GM21526 (cell line): Measurements from ENCODE around the gene RBFOX2.
"Not testable (repeated sequence)": the region's sequence is repeated elsewhere in the genome, so short reads cannot be mapped to it uniquely, and the experiment has no call there.

ENCODE experiments used
- ATAC-seq: cut with Tn5 transposase; IDR thresholded peaks from one replicate; pipeline ENCODE4 v1.9.1; 2021; ENCODE audit warnings: moderate library complexity; ENCODE audit not compliant: unreplicated experiment, low FRiP score

RBFOX2 gene, protein sequence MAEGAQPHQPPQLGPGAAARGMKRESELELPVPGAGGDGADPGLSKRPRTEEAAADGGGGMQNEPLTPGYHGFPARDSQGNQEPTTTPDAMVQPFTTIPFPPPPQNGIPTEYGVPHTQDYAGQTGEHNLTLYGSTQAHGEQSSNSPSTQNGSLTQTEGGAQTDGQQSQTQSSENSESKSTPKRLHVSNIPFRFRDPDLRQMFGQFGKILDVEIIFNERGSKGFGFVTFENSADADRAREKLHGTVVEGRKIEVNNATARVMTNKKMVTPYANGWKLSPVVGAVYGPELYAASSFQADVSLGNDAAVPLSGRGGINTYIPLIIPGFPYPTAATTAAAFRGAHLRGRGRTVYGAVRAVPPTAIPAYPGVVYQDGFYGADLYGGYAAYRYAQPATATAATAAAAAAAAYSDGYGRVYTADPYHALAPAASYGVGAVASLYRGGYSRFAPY

GRCh38 chr22:36028646-36029405, at the start of gene RBFOX2:
TSS of gene RBFOX2 (minus strand) at chr22:36028824. CDS start at chr22:36028425, 399 bp downstream.
- ATAC-seq, result peak; percentile 53

GRCh38 chr22:36077271-36077670, 48.6 kb upstream of the RBFOX2 start:
- ATAC-seq, result no peak

DNA sequence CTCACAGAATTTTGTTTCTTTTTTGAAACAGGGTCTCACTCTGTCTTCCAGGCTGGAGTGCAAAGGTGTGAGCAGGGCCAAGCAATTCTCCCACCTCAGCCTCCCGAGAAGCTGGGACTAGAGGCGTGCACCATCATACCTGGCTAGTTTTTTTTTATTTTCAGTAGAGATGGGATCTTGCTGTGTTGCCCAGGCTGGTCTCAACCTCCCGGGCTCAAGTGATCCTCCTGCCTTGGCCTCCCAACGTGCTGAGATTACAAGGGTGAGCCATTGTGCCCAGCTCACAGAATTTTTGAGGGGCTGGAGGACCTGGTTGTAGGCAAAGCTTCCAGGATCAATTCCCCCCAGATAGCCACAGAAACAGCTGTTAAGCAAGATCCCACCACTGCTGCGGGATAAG, 47.1 kb upstream of the RBFOX2 start:
- ATAC-seq, result no peak

DNA sequence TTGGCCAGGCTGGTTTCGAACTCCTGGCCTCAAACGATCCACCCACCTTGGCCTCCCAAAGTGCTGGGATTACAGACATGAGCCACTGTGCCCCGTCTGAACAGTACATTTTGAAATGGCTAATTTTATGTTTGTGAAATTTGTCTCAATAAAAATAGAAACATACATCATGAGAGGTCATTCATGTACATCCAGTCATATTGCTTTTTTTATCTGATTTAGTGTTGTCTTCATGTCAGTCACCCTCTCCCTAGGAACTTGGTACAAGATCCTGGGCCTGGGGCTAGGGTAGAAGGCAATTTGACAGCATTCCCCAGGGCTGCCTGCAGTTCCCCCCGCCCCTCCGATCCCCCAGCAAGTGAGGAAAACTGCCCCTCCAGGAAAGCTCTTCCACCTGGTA, 46.6 kb upstream of the RBFOX2 start:
- ATAC-seq, result no peak

DNA sequence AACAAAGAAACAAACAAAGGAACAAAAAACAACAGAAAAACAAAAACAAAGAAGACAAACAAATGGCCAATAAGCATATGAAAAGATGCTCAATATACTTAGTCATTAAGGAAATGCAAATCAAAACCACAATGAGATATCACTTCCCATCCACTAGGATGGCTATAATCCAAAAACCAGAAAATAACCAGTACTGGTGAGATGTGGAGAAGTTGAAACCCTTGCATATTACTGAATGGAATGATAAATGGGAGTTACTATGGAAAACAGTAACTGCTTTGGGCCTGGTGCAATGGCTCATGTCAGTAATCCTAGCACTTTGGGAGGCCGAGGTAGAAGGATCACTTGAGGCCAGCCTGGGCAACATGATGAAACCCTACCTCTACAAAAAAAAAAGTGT, 44.9 kb upstream of the RBFOX2 start:
- ATAC-seq, result no peak

GRCh38 chr22:36070645-36071044, 42.0 kb upstream of the RBFOX2 start:
- not testable (repeated sequence) for ATAC-seq

- no peak for ATAC-seq
These were observed 40.7 kb upstream of the RBFOX2 start for GRCh38 chr22:36069368-36069767.

GRCh38 chr22:36068776-36069344, 40.2 kb upstream of the RBFOX2 start:
- no peak for ATAC-seq

GRCh38 chr22:36067235-36067558, 38.6 kb upstream of the RBFOX2 start:
- ATAC-seq, result no peak

DNA sequence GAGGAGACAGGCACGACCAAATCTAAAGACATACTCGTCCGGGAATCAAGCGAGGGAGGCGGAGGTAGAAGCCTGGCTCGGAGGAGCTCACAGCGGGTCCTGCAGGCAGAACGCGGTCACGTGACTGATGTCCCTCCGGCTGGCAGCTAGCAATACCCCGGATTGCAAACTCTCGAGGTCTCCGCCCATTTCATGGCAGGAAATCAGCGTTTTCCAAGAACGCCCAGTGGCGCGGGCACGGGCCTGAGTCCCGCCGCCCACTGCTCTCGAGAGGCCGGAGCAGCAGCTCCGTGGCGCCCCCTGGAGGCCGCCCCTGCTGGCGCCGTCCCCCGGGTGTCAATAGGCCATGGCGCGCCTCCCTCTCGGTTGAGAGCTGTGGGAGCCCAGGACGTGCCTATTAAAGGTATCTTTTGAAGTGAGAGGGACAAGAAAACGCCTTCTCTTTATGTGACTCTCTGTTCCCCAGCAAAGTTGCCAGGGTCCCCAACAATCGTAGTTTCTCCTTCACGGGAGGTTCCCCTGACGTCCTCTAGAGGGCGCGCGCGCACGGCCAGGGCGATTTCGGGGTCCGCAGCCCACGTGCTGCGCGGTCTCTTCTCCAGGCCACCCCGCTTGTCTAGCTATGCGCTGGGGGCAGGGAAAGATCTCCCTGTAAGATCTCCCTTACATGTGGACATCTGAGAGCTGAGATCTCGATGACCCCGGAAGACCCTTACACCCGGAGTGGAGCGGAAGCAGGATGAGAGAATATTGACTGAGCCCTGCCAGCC, 37.3 kb upstream of the RBFOX2 start:
- ATAC-seq, result no peak

DNA sequence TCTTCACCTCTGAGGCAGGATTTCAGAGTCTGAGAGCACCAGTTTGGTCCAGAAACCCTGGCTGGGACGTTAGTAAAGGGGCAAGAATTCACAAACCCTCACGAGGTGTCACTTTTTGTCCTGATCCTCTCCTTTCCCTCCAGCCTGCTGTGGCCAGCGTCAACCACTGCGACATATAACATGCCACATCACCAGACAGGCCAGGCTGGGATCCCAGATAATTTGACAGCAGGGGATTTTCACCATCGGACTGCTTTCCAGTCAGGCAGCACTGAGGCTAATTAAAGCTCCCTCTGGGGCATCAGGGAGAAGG, 36.8 kb upstream of the RBFOX2 start:
- ATAC-seq, result no peak

GRCh38 chr22:36064358-36064757, 35.7 kb upstream of the RBFOX2 start:
- no peak for ATAC-seq

GRCh38 chr22:36056980-36057379, 28.4 kb upstream of the RBFOX2 start:
- no peak for ATAC-seq

DNA sequence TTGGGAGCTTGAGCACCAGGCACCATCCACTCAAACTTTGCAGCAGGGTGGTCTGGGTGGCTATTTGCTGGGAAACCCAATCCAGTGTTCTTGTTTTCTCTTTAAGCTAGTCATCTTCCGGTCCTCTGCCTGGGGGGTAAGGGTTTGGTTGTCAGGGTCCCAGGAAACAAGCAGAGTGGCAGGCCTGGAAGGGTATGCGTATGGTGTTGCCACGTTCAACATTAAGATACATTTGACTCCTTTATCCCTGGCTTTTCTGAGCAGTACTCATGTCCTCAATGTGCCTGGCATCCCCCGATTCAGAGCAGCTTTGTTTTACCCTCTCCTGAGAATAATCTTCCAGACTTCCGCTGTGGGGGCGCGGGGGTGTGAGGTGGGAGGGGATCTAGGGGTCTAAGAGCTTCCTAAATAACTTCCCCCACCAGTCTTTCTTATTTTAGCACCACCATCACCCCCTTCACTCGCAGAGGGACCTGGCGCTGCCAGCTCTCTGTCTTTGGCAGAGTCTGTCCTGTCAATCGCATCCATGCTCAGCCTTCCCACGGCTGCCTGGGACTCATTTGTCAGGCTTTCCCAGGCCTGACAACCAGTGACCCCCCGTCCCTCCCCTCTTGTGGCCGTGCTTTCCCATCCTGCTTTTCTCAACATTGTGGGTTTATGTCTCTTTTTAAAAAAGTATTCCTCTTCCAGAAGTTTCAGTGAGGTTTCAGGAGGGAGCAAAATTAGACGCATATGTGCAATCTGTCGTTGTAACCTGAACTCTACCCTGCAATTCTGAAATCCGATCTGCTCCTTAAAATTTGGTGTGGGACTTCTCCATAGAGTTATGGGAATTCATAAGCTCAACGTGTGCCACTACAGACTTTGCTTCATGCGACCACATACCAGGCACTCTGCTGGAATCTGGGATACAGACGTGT, 27.0 kb upstream of the RBFOX2 start:
- ATAC-seq, result no peak

DNA sequence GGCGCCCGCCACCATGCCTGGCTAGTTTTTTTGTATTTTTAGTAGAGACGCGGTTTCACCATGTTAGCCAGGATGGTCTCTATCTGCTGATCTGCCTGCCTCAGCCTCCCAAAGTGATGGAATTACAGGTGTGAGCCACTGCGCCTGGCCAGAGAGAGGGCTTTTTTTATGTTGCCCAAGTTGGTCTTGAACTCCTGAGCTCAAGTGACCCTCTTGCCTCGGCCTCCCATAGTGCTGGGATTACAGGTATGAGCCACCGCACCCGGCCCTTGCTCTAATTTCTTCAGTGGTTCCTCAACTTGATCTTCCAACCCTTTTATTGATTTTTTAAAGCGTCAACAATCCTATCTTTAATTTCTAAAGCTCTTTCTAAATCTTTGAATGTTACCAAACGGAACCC, 25.8 kb upstream of the RBFOX2 start:
- not testable (repeated sequence) for ATAC-seq

- ATAC-seq, result no peak
These were observed 24.9 kb upstream of the RBFOX2 start for GRCh38 chr22:36053242-36054147.

- ATAC-seq, result no peak
These were observed 23.9 kb upstream of the RBFOX2 start for GRCh38 chr22:36052505-36052941.

- ATAC-seq, result no peak
These were observed 21.0 kb upstream of the RBFOX2 start for GRCh38 chr22:36049678-36049997.
